ENCODE measurements around the gene FRS2. TPM values are rescaled to one million over a fixed set of nuclear protein-coding genes. Genes with fewer than 3 reads are reported as not detected.

Gene FRS2
- total and polyA plus RNA-seq, 9 donors: 15.5 to 64.2 (median 43.2) TPM

DNA sequence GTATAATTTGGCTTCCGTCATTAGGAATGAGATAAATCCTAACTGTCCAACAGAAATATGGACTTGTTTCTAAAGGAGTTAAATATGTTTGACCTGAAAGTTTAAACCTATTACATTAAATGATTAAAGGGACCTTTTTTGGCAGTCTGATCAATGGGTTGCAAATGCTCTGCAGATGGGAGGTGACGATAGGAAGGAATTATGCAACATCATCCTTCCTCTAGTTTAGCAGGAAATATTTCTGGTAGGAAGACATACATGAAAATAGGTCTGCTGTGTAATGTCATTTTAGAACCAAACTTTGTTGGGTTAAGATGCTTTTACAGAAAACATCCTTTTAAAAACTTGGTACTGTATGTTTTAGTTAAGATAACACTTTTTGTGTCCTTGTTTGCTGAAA, 137.9 kb downstream of the FRS2 start:
- H3K27ac ChIP-seq: no peak overlapping the region
- H3K36me3 ChIP-seq: no peaks in the 10 kb centered on the region
- TF ChIP-seq EP300 (IDR thresholded peaks at IDR 0.05): no peak
- TF ChIP-seq, protein P1, sequence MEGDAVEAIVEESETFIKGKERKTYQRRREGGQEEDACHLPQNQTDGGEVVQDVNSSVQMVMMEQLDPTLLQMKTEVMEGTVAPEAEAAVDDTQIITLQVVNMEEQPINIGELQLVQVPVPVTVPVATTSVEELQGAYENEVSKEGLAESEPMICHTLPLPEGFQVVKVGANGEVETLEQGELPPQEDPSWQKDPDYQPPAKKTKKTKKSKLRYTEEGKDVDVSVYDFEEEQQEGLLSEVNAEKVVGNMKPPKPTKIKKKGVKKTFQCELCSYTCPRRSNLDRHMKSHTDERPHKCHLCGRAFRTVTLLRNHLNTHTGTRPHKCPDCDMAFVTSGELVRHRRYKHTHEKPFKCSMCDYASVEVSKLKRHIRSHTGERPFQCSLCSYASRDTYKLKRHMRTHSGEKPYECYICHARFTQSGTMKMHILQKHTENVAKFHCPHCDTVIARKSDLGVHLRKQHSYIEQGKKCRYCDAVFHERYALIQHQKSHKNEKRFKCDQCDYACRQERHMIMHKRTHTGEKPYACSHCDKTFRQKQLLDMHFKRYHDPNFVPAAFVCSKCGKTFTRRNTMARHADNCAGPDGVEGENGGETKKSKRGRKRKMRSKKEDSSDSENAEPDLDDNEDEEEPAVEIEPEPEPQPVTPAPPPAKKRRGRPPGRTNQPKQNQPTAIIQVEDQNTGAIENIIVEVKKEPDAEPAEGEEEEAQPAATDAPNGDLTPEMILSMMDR (IDR thresholded peaks at IDR 0.05): no peak
- no peak for TF ChIP-seq POLR2A (IDR thresholded peaks at IDR 0.05)
- intact Hi-C loops (cut with DNase I): no loop called here
- no peaks in the 10 kb centered on the region for H3K9me3 ChIP-seq
- WGBS, 3 donors: 46 to 61% (median 46%) methylated on average over 2 of the region's 2 CpGs
- no peak overlapping the region for H3K4me3 ChIP-seq
- H3K27me3 ChIP-seq: no peaks in the 10 kb centered on the region
- DNase-seq: no peak
- no peaks in the 10 kb centered on the region for H3K4me1 ChIP-seq (ENCODE audit: insufficient read depth)

DNA sequence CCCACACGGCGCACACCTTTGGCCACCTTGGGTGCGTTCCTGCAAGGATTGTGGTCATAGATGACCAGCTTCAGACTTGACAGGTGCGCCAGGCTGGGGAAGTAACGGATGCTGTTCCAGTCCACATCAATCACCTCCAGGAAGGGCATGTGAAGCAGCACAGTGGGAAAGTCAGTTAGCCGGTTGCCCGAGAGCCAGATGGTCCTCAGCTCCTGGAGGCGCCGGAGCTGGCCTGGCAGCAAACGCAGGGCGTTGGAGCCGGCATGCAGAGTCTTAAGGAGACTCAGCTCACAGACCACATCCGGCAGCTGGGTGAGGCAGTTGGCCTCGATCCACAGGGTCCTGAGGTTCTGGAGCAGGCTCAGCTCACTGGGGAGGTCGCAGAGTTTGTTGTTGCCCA, 139.9 kb downstream of the FRS2 start:
- no peak for DNase-seq
- Histone ChIP-seq H3K4me1 (ENCODE audit: insufficient read depth) (no peaks in the 10 kb centered on the region), H3K9me3 (no peaks in the 10 kb centered on the region), H3K27ac (no peak overlapping the region), H3K36me3 (no peaks in the 10 kb centered on the region), H3K27me3 (no peaks in the 10 kb centered on the region), H3K4me3 (no peak overlapping the region)
- 92 to 96% (median 94%) methylated on average over 15 of the region's 15 CpGs for WGBS, 3 donors
- intact Hi-C loops (cut with DNase I): no loop called here
- TF ChIP-seq, protein P1 (IDR thresholded peaks at IDR 0.05): no peak
- no peak for TF ChIP-seq EP300 (IDR thresholded peaks at IDR 0.05)
- no peak for TF ChIP-seq POLR2A (IDR thresholded peaks at IDR 0.05)

DNA sequence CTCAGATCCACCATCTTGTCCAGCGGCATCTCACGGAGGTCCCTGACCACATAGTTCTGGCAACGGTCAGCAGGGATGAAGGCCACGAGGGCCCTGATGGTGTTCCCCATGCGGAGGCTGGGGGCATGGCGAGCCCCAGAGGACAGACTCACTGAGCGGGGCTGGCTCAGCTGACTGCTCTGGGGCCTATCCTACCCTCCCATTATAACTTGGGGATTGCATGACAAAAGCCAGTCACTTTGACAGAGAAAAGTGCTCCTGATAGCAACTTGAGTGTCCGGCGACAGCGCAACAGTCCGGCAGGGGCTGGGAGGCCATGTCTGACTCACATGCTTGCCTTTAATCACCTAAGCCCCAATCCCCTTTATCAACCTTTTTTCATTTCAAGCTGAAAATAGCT, 140.5 kb downstream of the FRS2 start, which contains the start of gene LRRC10:
LRRC10 (minus strand) TSS at position 179 of the 400 bp plus-strand sequence; CDS start at position 110, 69 bp downstream.
- H3K4me3 ChIP-seq: no peak within 1 kb of the TSS
- TF ChIP-seq, protein P1 (IDR thresholded peaks at IDR 0.05): no peak
- no peak for TF ChIP-seq EP300 (IDR thresholded peaks at IDR 0.05)
- H3K4me1 ChIP-seq (ENCODE audit: insufficient read depth): no peaks in the 10 kb centered on the region
- intact Hi-C loops (cut with DNase I): no loop called here
- no peaks in the 10 kb centered on the region for H3K27me3 ChIP-seq
- no peak within 1 kb of the TSS for H3K27ac ChIP-seq
- no peak for DNase-seq
- no peaks in the 10 kb centered on the region for H3K36me3 ChIP-seq
- no peaks in the 10 kb centered on the region for H3K9me3 ChIP-seq
- WGBS, 3 donors: 88 to 92% (median 90%) methylated on average over 11 of the region's 11 CpGs

DNA sequence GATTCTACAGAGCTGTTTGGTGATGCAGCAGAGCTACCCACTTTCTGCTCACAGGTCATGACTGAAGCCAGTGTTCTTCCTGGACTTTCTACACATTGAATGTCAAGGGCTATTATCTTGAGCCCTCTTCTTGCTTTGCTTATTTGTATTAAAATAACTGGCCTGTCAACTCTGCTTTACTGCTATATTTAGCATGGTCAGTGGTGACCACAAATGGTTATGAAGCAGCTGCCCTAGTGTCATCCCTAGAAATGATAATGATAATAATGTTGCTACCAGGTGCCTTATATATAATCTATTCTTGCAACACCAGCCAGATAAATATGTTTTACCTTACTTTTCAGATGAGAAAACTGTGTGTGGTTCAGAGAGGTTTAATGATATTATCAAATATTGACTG, 143.2 kb downstream of the FRS2 start:
- no peak for DNase-seq

More for the DNA sequence above, 143.2 kb downstream of the FRS2 start:
- Histone ChIP-seq H3K27me3 (no peaks in the 10 kb centered on the region), H3K27ac (no peak overlapping the region), H3K4me3 (no peak overlapping the region), H3K9me3 (no peaks in the 10 kb centered on the region), H3K36me3 (no peaks in the 10 kb centered on the region), H3K4me1 (ENCODE audit: insufficient read depth) (no peaks in the 10 kb centered on the region)
- no peak for TF ChIP-seq POLR2A (IDR thresholded peaks at IDR 0.05)
- no peak for TF ChIP-seq EP300 (IDR thresholded peaks at IDR 0.05)
- TF ChIP-seq, protein P1 (IDR thresholded peaks at IDR 0.05): no peak
- intact Hi-C loops (cut with DNase I): no loop called here

Data from ovary (tissue), 9 donors.